SK-N-DZ (cell line): Measurements from ENCODE around the gene VASP.

ENCODE experiments used
- DNase-seq: peaks from one replicate; pipeline ENCODE4 v3.0.0-alpha.2; 2015; ENCODE audit warnings: low spot score

The VASP gene

DNA sequence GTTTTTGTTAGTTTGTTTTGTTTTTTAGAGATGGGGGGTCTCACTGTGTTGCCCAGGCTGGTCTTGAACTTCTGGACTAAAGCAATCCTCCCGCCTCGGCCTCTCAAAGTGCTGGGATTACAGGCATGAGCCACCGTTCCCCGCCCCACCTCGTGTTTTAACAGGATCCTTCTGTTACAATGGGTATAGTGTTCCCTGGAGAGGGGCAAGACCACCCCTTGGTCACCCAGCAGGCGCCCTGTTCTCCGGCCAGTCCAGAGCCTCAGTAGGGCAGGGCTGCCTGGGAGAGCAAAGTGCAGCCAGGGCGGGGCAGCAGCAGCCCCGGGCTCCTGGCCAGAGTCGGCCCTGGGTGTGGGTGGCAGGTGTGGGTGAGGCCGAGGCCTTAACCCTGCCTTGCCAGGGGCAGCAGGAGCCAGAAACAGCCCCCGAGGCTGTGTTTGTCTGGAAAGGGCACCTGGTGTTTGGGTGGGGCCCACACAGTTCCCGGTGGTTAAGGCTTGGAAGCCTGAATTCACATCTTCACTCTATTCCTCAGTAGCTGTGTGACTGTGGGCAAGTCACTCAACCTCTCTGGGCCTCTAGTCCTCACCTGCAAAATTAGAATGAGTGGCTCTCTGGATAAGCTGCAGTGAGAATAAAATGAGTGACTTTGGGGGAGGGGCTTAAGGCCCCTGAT is 7.2 kb downstream of the VASP start:
- no peak for DNase-seq

DNA sequence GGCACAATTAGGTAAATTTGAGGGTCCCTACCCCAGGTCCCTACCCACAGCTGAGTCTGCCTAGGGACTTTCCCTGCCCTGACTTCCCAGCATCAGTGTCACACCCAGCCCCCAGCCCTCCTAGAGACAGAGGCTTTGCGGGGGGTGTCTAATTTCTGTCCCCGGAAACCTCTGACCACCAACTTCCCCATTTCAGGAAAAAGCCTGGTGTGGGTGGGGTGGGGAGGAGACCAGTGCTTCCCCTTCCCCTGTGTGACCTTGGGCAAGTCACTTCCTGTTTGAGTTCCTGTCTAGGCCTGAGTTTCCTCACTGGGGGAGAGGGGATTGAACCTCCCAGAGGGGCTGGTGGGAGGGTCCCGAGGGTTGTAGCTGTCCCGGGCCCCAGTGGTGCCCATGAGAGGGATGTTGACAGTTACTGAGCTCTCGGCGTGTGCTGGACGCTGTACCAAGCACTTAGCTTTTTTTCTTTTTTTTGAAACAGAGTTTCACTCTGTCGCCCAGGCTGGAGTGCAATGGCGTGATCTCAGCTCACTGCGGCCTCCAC is 7.9 kb downstream of the VASP start:
- DNase-seq, result no peak

GRCh38 chr19:45515807-45516401 is 8.6 kb downstream of the VASP start:
- DNase-seq, result no peak

- DNase-seq, result no peak
These were observed 10.0 kb downstream of the VASP start for GRCh38 chr19:45517238-45517637.

- DNase-seq, result no peak
These were observed 10.6 kb downstream of the VASP start for GRCh38 chr19:45517641-45518468.

GRCh38 chr19:45518469-45518826 is 11.2 kb downstream of the VASP start:
- no peak for DNase-seq

- DNase-seq, result no peak
These were observed 15.0 kb downstream of the VASP start for GRCh38 chr19:45522010-45522941.

DNA sequence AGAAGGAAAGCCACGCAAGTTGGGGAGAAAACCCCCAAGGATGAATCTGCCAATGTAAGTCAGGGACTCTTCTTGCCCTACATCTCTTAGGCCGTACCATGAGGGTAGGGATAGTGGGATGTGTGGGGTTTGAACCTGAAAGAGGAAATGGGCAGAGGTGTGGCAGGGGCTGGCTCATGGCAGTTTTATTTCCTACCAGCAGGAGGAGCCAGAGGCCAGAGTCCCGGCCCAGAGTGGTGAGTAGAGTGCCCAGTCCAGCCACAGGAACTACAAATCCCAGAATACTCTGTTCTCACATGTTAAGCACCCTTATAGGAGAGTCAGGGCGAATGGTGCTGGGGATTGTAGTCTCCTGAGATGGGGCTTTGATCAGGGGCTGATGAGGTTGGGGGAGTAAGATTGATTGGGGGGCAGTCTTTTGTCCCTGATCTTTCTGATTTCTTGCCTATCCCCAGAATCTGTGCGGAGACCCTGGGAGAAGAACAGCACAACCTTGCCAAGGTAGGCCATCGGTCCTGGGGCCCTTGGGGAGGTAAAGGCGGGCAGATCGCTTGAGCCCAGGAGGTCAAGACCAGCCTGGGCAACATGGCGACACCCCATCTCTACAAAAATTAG is 16.5 kb downstream of the VASP start:
- peak; percentile 87 for DNase-seq

DNA sequence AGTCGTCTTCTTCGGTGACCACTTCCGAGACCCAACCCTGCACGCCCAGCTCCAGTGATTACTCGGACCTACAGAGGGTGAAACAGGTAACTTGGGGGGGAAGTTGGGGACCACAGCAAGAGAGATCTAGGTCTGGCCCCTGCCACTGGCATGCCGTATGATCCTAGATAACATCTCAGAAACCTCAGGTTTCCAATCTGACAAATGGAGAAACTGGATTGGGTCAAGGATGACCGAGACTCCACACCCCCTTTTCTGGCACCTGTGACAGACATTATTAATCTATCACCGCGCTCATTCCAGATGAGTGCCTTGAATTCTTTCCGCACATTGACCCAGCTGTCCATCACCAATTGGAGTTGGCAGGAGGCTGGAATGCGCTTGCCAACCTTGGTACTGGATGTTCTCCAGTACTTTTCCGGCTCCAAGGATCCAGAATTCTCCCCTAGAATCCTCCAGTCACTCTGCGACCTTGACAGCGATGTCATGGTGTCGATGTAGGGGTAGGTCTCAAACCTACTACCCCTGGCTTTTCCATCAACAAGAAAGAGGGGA is 17.4 kb downstream of the VASP start:
- DNase-seq, result no peak

- DNase-seq, result peak; percentile 76
These were observed 18.9 kb downstream of the VASP start for GRCh38 chr19:45526143-45526542.

DNA sequence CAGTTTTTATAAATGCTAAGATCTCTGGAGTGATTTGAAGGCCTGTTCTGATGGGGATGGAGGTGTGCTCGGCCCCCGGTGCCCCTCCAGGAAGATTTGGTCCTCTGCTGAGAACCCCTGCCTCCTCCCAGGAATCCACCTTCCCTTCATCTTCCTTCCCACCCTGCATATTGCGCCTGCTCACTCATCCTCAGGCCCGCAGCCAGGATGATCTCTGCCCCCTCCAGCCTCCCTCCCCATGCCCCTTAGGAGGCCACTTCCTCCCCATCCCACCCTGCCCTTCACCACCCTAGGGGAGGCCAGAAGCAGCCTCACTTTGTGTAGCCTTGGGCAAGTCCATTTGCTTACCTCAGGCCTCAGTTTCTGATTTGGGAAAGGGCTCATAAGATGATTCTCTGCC is 19.7 kb downstream of the VASP start:
- no peak for DNase-seq

DNA sequence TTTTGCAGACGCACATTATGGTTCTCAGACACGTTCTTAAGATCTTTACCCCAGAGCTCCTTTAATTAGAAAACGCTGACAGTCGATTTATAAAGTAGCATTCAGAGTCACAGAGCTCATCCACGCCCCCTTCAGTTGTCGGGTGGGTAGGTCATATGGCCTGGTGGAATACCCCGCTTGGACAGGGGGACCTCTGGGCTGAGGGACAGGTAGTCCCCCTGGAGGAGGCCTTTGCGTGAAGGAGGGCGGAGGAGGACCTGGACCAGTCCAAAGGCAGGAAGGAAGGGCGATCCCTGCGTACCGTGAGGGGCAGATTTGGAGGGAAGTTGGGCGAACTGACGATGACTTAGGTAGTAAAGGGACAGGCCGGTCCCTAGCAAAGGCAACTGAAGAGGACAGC is 20.5 kb downstream of the VASP start:
- no peak for DNase-seq

DNA sequence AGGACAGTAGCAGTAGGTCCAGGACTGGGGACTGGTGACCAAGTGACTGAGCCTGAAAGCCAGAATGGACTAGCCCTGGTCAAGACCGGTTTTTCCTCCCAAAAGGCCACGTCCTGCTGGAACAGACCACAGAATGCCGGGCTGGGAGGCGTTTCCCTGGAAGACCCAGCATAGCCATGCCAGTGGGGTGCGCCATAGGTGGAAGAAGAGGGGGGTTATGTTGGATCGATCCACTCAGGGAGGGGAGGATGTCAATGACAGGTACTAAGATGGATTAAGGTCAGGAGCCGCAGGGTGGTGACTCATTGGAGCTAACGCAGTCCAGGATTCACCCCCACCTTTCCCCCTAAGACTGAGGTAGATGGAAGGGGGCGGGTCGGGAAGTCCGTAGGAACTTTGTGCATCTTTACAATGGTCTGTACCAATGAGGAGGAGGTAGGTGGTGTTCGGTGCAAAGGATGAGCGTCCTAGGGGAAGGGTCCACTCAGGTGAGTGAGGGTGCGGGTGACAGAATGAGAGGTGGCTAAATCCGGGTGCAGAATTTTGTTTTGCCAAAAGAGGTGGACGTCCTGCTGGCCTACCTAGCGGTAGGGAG is 21.0 kb downstream of the VASP start:
- DNase-seq, result no peak

- DNase-seq, result no peak
These were observed 21.6 kb downstream of the VASP start for GRCh38 chr19:45528744-45529419.

DNA sequence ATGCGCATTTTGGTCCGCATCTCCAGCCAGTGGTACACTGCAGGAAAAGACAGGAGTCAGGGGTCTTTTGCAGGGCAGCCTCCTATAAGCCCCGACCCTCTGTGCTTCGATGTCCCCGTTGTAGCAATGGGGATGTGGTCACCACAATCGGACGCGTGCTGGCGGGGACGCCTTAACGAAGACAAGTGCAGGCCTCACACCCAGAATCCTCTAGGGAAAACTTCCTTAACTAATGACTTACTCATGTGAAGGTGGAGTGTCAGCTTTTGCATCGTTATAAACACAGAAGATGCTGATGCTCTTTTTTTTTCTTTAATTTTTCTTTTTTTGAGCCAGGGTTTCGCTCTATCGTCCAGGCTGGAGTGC is 22.1 kb downstream of the VASP start:
- DNase-seq, result no peak

GRCh38 chr19:45531349-45531748 is 24.1 kb downstream of the VASP start:
- no peak for DNase-seq

GRCh38 chr19:45539459-45539858 is 32.2 kb downstream of the VASP start:
- no peak for DNase-seq

GRCh38 chr19:45542234-45542668 is 35.0 kb downstream of the VASP start:
- DNase-seq, result no peak

DNA sequence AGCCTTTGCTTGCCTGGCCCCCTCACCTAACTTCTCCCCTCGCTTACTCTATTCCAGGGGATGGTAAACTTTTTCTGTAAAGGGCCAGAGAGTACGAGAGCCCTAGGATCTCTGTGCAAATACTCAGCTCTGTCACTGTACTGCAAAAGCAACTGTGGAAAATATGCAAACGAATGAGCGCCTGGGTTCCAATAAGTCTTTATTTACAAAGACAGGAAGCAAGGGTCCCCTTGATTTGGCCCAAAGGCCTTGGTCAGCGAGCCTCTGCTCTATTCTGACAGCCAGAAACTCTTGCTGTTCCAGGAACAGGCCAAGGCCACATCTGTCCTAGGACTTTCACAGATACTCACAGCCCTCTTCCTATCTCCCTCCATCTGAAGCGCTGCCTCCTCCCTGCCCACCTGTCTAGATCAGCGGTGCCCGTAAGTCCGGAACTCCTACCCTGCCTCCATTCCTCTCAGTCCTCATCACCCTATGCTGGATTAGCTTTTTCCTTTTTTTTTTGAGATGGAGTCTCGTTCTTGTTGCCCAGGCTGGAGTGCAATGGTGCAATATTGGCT is 40.0 kb downstream of the VASP start:
- DNase-seq, result no peak
